Activated CD8-positive, alpha-beta T cell treated with anti-CD3 and anti-CD28 coated beads for 36 hours (primary cell): Measurements from ENCODE around the gene ADARB1. TPM values are rescaled to one million over a fixed set of nuclear protein-coding genes. Genes with fewer than 3 reads are reported as not detected.

Experiments used
- ATAC-seq: fragments of 200-7000 bp; cut with Tn5 transposase; one replicate; pipeline ENCODE4 v1.10.0; 2021; ENCODE audit warnings: mild to moderate bottlenecking, moderate library complexity
- CTCF ChIA-PET: fragments of 350-600 bp; sonication (Branson Sonifier 250); formaldehyde crosslinking; loops from one replicate; lab custom pipeline; 2021; ENCODE audit warnings: antibody characterized with exemption; lab: Charles Lee
- POLR2A ChIA-PET: fragments of 350-600 bp; sonication (Branson Sonifier 250); formaldehyde crosslinking; loops from one replicate; lab custom pipeline; 2021; ENCODE audit warnings: antibody characterized with exemption; lab: Charles Lee
- DNase-seq: peaks from one replicate; pipeline ENCODE4 v3.0.0-alpha.2; 2020
- H3K27ac Mint-ChIP-seq: one replicate; pipeline ENCODE4 v1.8.0; 2021; ENCODE audit warnings: mild to moderate bottlenecking, mixed read lengths
- H3K27me3 Mint-ChIP-seq: one replicate; pipeline ENCODE4 v1.8.0; 2021; ENCODE audit warnings: mixed read lengths
- H3K36me3 Mint-ChIP-seq: one replicate; pipeline ENCODE4 v1.8.0; 2021; ENCODE audit warnings: low read depth, mixed read lengths
- H3K4me1 Mint-ChIP-seq: one replicate; pipeline ENCODE4 v1.8.0; 2021; ENCODE audit warnings: low read depth, mixed read lengths
- H3K4me3 Mint-ChIP-seq: one replicate; pipeline ENCODE4 v1.8.0; 2021; ENCODE audit warnings: mild to moderate bottlenecking, moderate library complexity, mixed read lengths
- H3K9me3 Mint-ChIP-seq: one replicate; pipeline ENCODE4 v1.8.0; 2021; ENCODE audit warnings: mixed read lengths
- CTCF ChIP-seq: fragments of 200-600 bp; IDR thresholded peaks from one replicate; pipeline ENCODE4 v1.8.0; 2022; ENCODE audit warnings: antibody characterized with exemption, mild to moderate bottlenecking
- intact Hi-C: fragments of 100-400 bp; cut with micrococcal nuclease; formaldehyde crosslinking; loops from one replicate; pipeline ENCODE4 v1.10.0; 2022
- total RNA-seq, 2 experiments: library from RNA; stranded (reverse); gene quantifications; one replicate each; pipeline ENCODE4 v1.2.3, GENCODE V29; 2021

ADARB1 gene
- total RNA-seq, 2 experiments from 2014 or later: 36.2 to 37.1 TPM

DNA sequence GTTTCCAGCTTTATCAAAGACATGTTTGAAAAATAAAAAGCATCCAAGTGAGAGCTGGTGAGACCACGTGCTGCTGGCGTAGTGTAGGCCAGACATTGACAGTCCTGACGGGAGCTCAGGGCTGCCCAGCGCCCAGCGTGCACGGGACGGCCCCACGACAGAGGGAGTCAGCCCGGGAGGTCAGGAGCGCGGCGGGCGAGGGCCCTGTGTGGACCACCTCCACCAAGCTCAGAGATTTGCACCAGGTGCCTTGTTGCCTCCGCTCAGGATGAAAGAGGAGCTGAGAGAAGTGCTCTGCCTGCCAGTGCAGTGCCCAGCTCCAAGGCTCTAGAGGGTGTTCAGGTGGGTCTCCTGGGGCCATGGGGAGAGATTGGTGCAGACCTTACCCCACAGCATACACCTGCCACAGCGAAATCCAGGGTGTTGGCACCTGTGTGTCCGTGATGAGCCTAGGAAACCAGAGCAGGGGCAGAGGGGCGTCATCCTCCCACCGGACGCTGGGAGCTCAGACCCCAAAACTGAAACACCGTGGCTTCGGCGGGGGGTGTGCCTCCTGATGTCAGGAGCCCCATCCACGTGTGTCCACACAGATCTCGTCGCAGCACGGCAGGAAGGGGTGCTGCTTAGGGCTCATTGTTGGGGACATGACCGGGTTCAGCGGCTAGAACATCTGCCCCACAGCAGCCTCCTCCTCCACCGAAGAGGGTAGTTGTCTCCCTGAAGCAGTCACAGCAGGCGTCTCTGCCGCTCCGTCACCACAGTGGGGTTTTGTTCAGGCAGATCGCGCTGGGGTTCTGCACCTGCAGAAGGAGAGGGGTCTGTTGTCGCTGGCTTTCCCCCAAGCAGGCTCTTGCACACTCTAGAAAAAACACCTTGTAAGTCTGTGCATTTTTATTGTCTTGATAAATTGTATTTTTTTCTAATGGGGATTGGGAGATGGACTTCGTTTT lies 149.1 kb downstream of the ADARB1 start:
- ChIA-PET CTCF (interaction anchor here (0.7 to 1.1 kb wide), 3 partner anchors 13 to 71 kb away, joined by 3 read pairs; no protein-coding TSS in a partner anchor), POLR2A (no interaction called here)
- ATAC-seq (no peak), DNase-seq (no peak)
- no peaks in the 10 kb centered on the region for H3K27me3 Mint-ChIP-seq
- intact Hi-C loops: no loop called here
- peaks cover 35% of the 10 kb centered on the region for H3K4me1 Mint-ChIP-seq
- peaks cover 6% of the 10 kb centered on the region for H3K36me3 Mint-ChIP-seq
- no peak overlapping the region for H3K4me3 Mint-ChIP-seq
- H3K9me3 Mint-ChIP-seq: no peaks in the 10 kb centered on the region
- H3K27ac Mint-ChIP-seq: no peak overlapping the region
- TF ChIP-seq CTCF: no peak

DNA sequence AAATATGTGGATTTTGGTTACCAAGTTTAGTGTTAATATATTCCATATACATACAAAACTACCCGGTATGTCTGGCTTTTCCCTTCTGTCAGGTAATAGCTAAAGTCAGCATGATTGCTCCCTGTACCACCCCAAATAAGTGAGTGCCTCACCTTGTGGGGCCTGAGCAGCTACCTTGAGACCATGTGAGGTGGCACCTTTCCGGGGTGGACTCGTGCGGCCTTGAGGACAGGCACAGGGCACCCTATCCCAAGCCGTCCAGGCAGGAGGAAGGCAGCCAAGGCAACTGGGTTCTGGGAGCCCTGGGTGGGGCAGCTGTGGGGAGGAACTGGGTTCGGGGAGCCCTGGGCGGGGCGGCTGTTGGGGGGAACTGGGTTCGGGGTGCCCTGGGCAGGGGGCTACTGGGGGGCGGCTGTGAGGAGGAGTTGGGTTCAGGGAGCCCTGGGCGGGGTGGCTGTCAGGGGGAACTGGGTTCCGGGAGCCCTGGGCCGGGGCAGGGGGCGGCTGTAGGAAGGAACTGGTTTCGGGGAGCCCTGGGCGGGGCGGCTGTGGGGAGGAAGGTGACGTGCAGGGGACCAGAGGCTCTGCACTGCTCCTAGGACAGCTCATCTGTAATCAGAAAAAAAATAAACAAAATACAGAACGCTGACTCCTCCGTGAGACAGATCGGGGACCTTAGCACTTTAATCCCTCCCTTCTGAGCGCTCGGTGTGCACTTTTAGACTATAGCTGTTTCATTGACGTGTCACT lies 150.0 kb downstream of the ADARB1 start:
- H3K27ac Mint-ChIP-seq: peak overlapping the region; percentile 30
- H3K27me3 Mint-ChIP-seq: no peaks in the 10 kb centered on the region
- ChIA-PET POLR2A (no interaction called here), CTCF (interaction anchor here (0.7 to 1.1 kb wide), 2 partner anchors 12 to 56 kb away, joined by 3 read pairs; no protein-coding TSS in a partner anchor)
- peaks cover 41% of the 10 kb centered on the region for H3K4me1 Mint-ChIP-seq
- ATAC-seq (peak; percentile 29), DNase-seq (peak; percentile 39)
- H3K4me3 Mint-ChIP-seq: no peak overlapping the region
- intact Hi-C loops: no loop called here
- peaks cover 3% of the 10 kb centered on the region for H3K36me3 Mint-ChIP-seq
- no peak for TF ChIP-seq CTCF
- H3K9me3 Mint-ChIP-seq: no peaks in the 10 kb centered on the region

DNA sequence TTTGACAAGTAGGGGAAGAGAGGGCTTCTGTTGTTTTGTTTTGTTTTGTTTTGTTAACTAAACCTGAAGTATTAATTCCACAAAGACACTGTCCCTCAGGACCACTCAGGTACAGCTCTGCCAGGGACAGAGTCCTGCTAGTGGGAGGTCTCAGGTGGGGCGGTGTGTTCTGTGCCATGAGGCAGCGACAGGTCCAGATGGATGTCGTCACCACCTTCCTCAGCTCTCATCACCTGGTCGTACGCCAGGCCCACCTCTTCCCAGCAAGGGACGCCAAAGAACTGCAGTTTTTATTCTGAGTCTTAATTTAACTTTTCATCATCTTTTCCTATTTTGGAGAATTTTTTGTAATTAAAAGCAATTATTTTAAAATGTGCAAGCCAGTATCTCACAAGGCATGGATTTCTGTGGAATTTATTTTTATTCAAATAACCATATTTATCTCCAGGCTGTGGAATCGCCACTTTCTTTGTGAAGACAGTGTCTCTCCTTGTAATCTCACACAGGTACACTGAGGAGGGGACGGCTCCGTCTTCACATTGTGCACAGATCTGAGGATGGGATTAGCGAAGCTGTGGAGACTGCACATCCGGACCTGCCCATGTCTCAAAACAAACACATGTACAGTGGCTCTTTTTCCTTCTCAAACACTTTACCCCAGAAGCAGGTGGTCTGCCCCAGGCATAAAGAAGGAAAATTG lies 150.8 kb downstream of the ADARB1 start:
- no peak for TF ChIP-seq CTCF
- intact Hi-C loops: no loop called here
- peaks cover 41% of the 10 kb centered on the region for H3K4me1 Mint-ChIP-seq
- no peak for DNase-seq
- no peaks in the 10 kb centered on the region for H3K27me3 Mint-ChIP-seq
- peaks cover 3% of the 10 kb centered on the region for H3K36me3 Mint-ChIP-seq
- CTCF ChIA-PET: interaction anchor here (1.1 kb wide), 1 partner anchor 11 kb away, joined by 3 read pairs; no protein-coding TSS in a partner anchor
- H3K4me3 Mint-ChIP-seq: no peak overlapping the region
- POLR2A ChIA-PET: no interaction called here
- H3K9me3 Mint-ChIP-seq: no peaks in the 10 kb centered on the region
- H3K27ac Mint-ChIP-seq: no peak overlapping the region
- ATAC-seq: no peak

DNA sequence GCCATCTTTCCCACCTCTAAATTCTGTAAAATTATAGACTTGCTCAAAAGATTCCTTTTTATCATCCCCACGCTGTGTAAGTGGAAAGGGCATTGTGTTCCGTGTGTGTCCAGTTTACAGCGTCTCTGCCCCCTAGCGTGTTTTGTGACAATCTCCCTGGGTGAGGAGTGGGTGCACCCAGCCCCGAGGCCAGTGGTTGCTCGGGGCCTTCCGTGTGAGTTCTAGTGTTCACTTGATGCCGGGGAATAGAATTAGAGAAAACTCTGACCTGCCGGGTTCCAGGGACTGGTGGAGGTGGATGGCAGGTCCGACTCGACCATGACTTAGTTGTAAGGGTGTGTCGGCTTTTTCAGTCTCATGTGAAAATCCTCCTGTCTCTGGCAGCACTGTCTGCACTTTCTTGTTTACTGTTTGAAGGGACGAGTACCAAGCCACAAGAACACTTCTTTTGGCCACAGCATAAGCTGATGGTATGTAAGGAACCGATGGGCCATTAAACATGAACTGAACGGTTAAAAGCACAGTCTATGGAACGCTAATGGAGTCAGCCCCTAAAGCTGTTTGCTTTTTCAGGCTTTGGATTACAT lies 151.5 kb downstream of the ADARB1 start:
- CTCF ChIA-PET: interaction anchor here (3.5 kb wide), 1 partner anchor 88 kb away, joined by 12 read pairs; no protein-coding TSS in a partner anchor
- Mint-ChIP-seq H3K36me3 (peaks cover 3% of the 10 kb centered on the region), H3K27ac (no peak overlapping the region), H3K9me3 (no peaks in the 10 kb centered on the region), H3K27me3 (no peaks in the 10 kb centered on the region), H3K4me1 (peaks cover 41% of the 10 kb centered on the region), H3K4me3 (no peak overlapping the region)
- DNase-seq (no peak), ATAC-seq (no peak)
- POLR2A ChIA-PET: no interaction called here
- intact Hi-C loops: no loop called here
- no peak for TF ChIP-seq CTCF
